Measurements from ENCODE around the gene NADSYN1. TPM values are rescaled to one million over a fixed set of nuclear protein-coding genes. Genes with fewer than 3 reads are reported as not detected.
"Not testable (repeated sequence)": the region's sequence is repeated elsewhere in the genome, so short reads cannot be mapped to it uniquely, and the experiment has no call there.

NADSYN1 gene
- total RNA-seq, 2 donors from 2014 or later: 133 to 178 TPM

GRCh38 chr11:71535825-71536224 lies 82.8 kb downstream of the NADSYN1 start:
- Histone ChIP-seq H3K4me3 (no peak overlapping the region), H3K9ac (ENCODE audit: low read depth in 2 of 2, low read length in 2 of 2) (no peak overlapping the region), H3K27ac (no peak overlapping the region), H3K4me1 (no peaks in the 10 kb centered on the region), H3K9me3 (no peaks in the 10 kb centered on the region), H3K36me3 (no peaks in the 10 kb centered on the region), H3K27me3 (no peaks in the 10 kb centered on the region)
- no peak for DNase-seq
- intact Hi-C loops (cut with DNase I): no loop called here
- no peak for TF ChIP-seq CTCF (IDR thresholded peaks at IDR 0.05)

GRCh38 chr11:71537537-71537936 lies 84.5 kb downstream of the NADSYN1 start:
- Histone ChIP-seq H3K9me3 (no peaks in the 10 kb centered on the region), H3K27ac (no peak overlapping the region), H3K36me3 (no peaks in the 10 kb centered on the region), H3K4me3 (no peak overlapping the region), H3K4me1 (no peaks in the 10 kb centered on the region), H3K9ac (ENCODE audit: low read depth in 2 of 2, low read length in 2 of 2) (no peak overlapping the region), H3K27me3 (no peaks in the 10 kb centered on the region)
- no peak for DNase-seq
- intact Hi-C loops (cut with DNase I): no loop called here
- TF ChIP-seq CTCF (IDR thresholded peaks at IDR 0.05): no peak

DNA sequence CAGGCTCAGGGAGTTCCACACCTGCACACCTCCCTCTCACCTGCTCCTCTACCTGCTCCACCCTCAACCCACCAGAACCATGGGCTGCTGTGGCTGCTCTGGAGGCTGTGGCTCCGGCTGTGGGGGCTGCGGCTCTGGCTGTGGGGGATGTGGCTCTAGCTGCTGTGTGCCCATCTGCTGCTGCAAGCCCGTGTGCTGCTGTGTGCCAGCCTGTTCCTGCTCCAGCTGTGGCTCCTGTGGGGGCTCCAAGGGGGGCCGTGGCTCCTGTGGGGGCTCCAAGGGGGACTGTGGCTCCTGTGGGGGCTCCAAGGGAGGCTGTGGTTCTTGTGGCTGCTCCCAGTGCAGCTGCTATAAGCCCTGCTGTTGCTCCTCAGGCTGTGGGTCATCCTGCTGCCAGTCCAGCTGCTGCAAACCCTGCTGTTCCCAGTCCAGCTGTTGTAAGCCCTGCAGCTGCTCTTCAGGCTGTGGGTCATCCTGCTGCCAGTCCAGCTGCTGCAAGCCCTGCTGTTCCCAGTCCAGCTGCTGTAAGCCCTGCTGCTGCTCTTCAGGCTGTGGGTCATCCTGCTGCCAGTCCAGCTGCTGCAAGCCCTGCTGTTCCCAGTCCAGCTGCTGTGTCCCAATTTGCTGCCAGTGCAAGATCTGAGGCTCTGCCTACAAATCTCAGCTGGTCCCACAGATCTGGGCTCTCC lies 85.1 kb downstream of the NADSYN1 start, which contains the start of gene KRTAP5-8:
Gene KRTAP5-8 (plus strand): TSS at position 49 of the 689 bp plus-strand sequence. CDS start 31 bp downstream, at position 80.
- DNase-seq; H3K9ac ChIP-seq (ENCODE audit: low read depth in 2 of 2, low read length in 2 of 2); intact Hi-C loops (cut with DNase I); H3K4me1 ChIP-seq; H3K9me3 ChIP-seq; H3K27me3 ChIP-seq; H3K4me3 ChIP-seq; H3K27ac ChIP-seq; H3K36me3 ChIP-seq: not testable (repeated sequence)

GRCh38 chr11:71538666-71538990 lies 85.6 kb downstream of the NADSYN1 start:
- Histone ChIP-seq H3K36me3 (no peaks in the 10 kb centered on the region), H3K4me1 (no peaks in the 10 kb centered on the region), H3K4me3 (no peak overlapping the region), H3K9me3 (no peaks in the 10 kb centered on the region), H3K27ac (no peak overlapping the region), H3K27me3 (no peaks in the 10 kb centered on the region), H3K9ac (ENCODE audit: low read depth in 2 of 2, low read length in 2 of 2) (no peak overlapping the region)
- TF ChIP-seq CTCF (IDR thresholded peaks at IDR 0.05): no peak
- intact Hi-C loops (cut with DNase I): no loop called here
- DNase-seq: no peak

DNA sequence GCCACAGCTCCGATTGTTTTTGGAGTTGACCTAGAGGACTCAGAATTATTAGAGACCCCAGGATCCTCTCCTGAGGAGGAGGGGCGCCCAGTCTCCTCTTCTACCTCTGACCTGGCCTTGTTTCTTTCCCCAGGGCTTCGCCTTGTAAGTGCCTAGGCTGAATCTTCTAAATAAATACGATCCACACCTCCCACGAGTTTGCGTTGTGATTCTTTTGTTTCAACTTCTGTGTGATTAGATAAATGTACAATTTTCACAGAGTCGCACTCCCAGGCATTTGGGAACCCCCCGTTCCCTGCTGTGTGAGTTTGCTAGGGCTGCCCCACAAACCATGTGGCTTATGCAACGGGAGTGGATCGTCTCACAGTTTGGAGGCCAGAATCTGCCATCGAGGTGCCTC lies 86.0 kb downstream of the NADSYN1 start:
- TF ChIP-seq CTCF (IDR thresholded peaks at IDR 0.05): no peak

GRCh38 chr11:71539971-71540370 lies 87.0 kb downstream of the NADSYN1 start:
- H3K27me3 ChIP-seq; DNase-seq; H3K9me3 ChIP-seq; intact Hi-C loops (cut with DNase I); H3K27ac ChIP-seq; H3K4me3 ChIP-seq; H3K4me1 ChIP-seq; H3K36me3 ChIP-seq; H3K9ac ChIP-seq (ENCODE audit: low read depth in 2 of 2, low read length in 2 of 2): not testable (repeated sequence)

More for the DNA sequence above, 86.0 kb downstream of the NADSYN1 start:
- intact Hi-C loops (cut with DNase I): no loop called here
- H3K27me3 ChIP-seq: no peaks in the 10 kb centered on the region
- no peaks in the 10 kb centered on the region for H3K36me3 ChIP-seq
- H3K4me3 ChIP-seq: no peak overlapping the region
- no peaks in the 10 kb centered on the region for H3K9me3 ChIP-seq
- H3K4me1 ChIP-seq: no peaks in the 10 kb centered on the region
- H3K27ac ChIP-seq: no peak overlapping the region
- H3K9ac ChIP-seq (ENCODE audit: low read depth in 2 of 2, low read length in 2 of 2): no peak overlapping the region
- no peak for DNase-seq

- intact Hi-C loops (cut with DNase I); DNase-seq; H3K27me3 ChIP-seq; H3K9ac ChIP-seq (ENCODE audit: low read depth in 2 of 2, low read length in 2 of 2); H3K9me3 ChIP-seq; H3K36me3 ChIP-seq; H3K4me3 ChIP-seq; H3K27ac ChIP-seq; H3K4me1 ChIP-seq: not testable (repeated sequence)
Observed at GRCh38 chr11:71540521-71541304, 87.7 kb downstream of the NADSYN1 start.
